GM12801 (cell line): ENCODE data around the gene SDHA.

Experiments used
- CTCF ChIP-seq: IDR thresholded peaks from one replicate; pipeline ENCODE4 v1.5.1; 2011; ENCODE audit warnings: control low read depth; ENCODE audit not compliant: insufficient read length; ENCODE audit errors: extremely low read depth

SDHA gene

GRCh38 chr5:199950-200645 lies 18.0 kb upstream of the SDHA start:
- TF ChIP-seq CTCF, result no peak

- TF ChIP-seq CTCF, result no peak
Observed at GRCh38 chr5:200985-201384, 17.1 kb upstream of the SDHA start.

- TF ChIP-seq CTCF, result no peak
Observed at GRCh38 chr5:201672-202071, 16.4 kb upstream of the SDHA start.

- no peak for TF ChIP-seq CTCF
Observed at GRCh38 chr5:203246-203930, 14.7 kb upstream of the SDHA start.

- TF ChIP-seq CTCF, result no peak
Observed at GRCh38 chr5:204001-204400, 14.1 kb upstream of the SDHA start.

GRCh38 chr5:204462-204861 lies 13.7 kb upstream of the SDHA start:
- TF ChIP-seq CTCF, result no peak

- TF ChIP-seq CTCF, result no peak
Observed at GRCh38 chr5:204966-205670, 13.0 kb upstream of the SDHA start.
